CD14-positive monocyte (primary cell): ENCODE data around the gene DKKL1. TPM values are rescaled to one million over a fixed set of nuclear protein-coding genes. Genes with fewer than 3 reads are reported as not detected.
A peak's percentile ranks its signal among the peaks of the same experiment; 100 is the strongest.

Experiments
- DNase-seq, 3 donors: peaks; one replicate each; pipeline ENCODE4 v3.0.0-alpha.2; 2011 to 2022
- H2AFZ ChIP-seq: 2 replicates; pipeline ENCODE4 v1.6.0; 2012; ENCODE audit warnings: mild to moderate bottlenecking, low read depth, low read length, inconsistent platforms; ENCODE audit not compliant: insufficient read depth, poor library complexity, severe bottlenecking
- H3K27ac ChIP-seq, 2 donors: 1 replicate in 1 of 2; 2 replicates in 1 of 2; pipeline ENCODE4 v1.5.1; 2012 to 2013; ENCODE audit warnings: low read length in 2 of 2, control low read depth in 1 of 2, inconsistent platforms in 1 of 2, low read depth in 1 of 2, mild to moderate bottlenecking in 1 of 2
- H3K27me3 ChIP-seq, 2 donors: one replicate each; pipeline versions ENCODE4 v1.6.0 to v1.6.1; 2011 to 2013; ENCODE audit warnings: low read length in 2 of 2; ENCODE audit not compliant: control insufficient read depth in 2 of 2, insufficient read depth in 2 of 2
- H3K36me3 ChIP-seq, 2 donors: replicated peaks in 1 of 2; 1 replicate in 1 of 2; 2 replicates in 1 of 2; pipeline versions ENCODE4 v1.5.1 to v1.6.1; 2012 to 2013; ENCODE audit warnings: low read length in 2 of 2, control low read depth in 1 of 2, inconsistent platforms in 1 of 2, mild to moderate bottlenecking in 1 of 2; ENCODE audit not compliant: insufficient read depth in 2 of 2, control insufficient read depth in 1 of 2
- H3K4me1 ChIP-seq, 2 donors: 1 replicate in 1 of 2; 2 replicates in 1 of 2; pipeline versions ENCODE4 v1.5.1 to v1.6.1; 2012 to 2013; ENCODE audit warnings: low read length in 2 of 2, control low read depth in 1 of 2, inconsistent platforms in 1 of 2, mild to moderate bottlenecking in 1 of 2, moderate library complexity in 1 of 2; ENCODE audit not compliant: insufficient read depth in 2 of 2, control insufficient read depth in 1 of 2
- H3K4me2 ChIP-seq: replicated peaks from 2 replicates; pipeline ENCODE3; 2012; ENCODE audit warnings: low read length, moderate library complexity, mild to moderate bottlenecking; ENCODE audit not compliant: poor library complexity, severe bottlenecking; ENCODE audit errors: extremely low read depth
- H3K4me3 ChIP-seq, 3 experiments: fragments of 200-600 bp in 1 of 3; sonication (generic) in 1 of 3; replicated peaks in 1 of 3; 1 replicate in 2 of 3; 2 replicates in 1 of 3; pipeline ENCODE4 v1.5.1; 2011 to 2013; ENCODE audit warnings: low read length in 3 of 3, mild to moderate bottlenecking in 3 of 3, control low read depth in 2 of 3, low read depth in 2 of 3, inconsistent platforms in 1 of 3, moderate library complexity in 1 of 3
- H3K79me2 ChIP-seq: 2 replicates; pipeline ENCODE4 v1.6.0; 2012; ENCODE audit warnings: mild to moderate bottlenecking, control low read depth, inconsistent platforms, low read length, moderate library complexity; ENCODE audit not compliant: insufficient read depth
- H3K9ac ChIP-seq: 2 replicates; pipeline ENCODE4 v1.6.0; 2017; ENCODE audit warnings: low read length, mild to moderate bottlenecking; ENCODE audit not compliant: insufficient read depth, poor library complexity, severe bottlenecking
- H3K9me3 ChIP-seq, 2 donors: replicated peaks in 1 of 2; 1 replicate in 1 of 2; 2 replicates in 1 of 2; pipeline versions ENCODE4 v1.5.1 to v1.6.1; 2012 to 2013; ENCODE audit warnings: low read length in 2 of 2, control low read depth in 1 of 2; ENCODE audit not compliant: control insufficient read depth in 1 of 2, insufficient read depth in 1 of 2
- H4K20me1 ChIP-seq: 2 replicates; pipeline ENCODE4 v1.6.0; 2012; ENCODE audit warnings: mild to moderate bottlenecking, low read length, control low read depth, moderate library complexity; ENCODE audit not compliant: insufficient read depth
- H3K27ac Mint-ChIP-seq, 7 donors: one replicate each; pipeline ENCODE4 v1.8.0; 2020; ENCODE audit warnings: mild to moderate bottlenecking in 7 of 7, mixed read lengths in 7 of 7, moderate library complexity in 6 of 7, inconsistent platforms in 2 of 7
- H3K27me3 Mint-ChIP-seq, 3 donors: one replicate each; pipeline ENCODE4 v1.8.0; 2021 to 2022; ENCODE audit warnings: low read depth in 3 of 3, mild to moderate bottlenecking in 3 of 3, mixed read lengths in 3 of 3, moderate library complexity in 3 of 3, inconsistent platforms in 1 of 3
- H3K36me3 Mint-ChIP-seq, 2 donors: one replicate each; pipeline ENCODE4 v1.8.0; 2020; ENCODE audit warnings: mixed read lengths in 2 of 2, inconsistent platforms in 1 of 2, mild to moderate bottlenecking in 1 of 2
- H3K4me1 Mint-ChIP-seq: one replicate; pipeline ENCODE4 v1.8.0; 2020; ENCODE audit warnings: mild to moderate bottlenecking, mixed read lengths
- H3K4me3 Mint-ChIP-seq, 2 donors: one replicate each; pipeline ENCODE4 v1.8.0; 2020; ENCODE audit warnings: mild to moderate bottlenecking in 2 of 2, mixed read lengths in 2 of 2, moderate library complexity in 1 of 2
- H3K9me3 Mint-ChIP-seq, 7 donors: one replicate each; pipeline ENCODE4 v1.8.0; 2020 to 2022; ENCODE audit warnings: mixed read lengths in 7 of 7, mild to moderate bottlenecking in 6 of 7, moderate library complexity in 6 of 7, inconsistent platforms in 2 of 7
- CTCF ChIP-seq: fragments of 200-600 bp; IDR thresholded peaks from one replicate; pipeline ENCODE4 v1.8.0; 2022; ENCODE audit warnings: antibody characterized with exemption, mild to moderate bottlenecking
- WGBS: methylation state at CpG from one replicate; pipeline ENCODE4 v1.1.5; 2013; ENCODE audit warnings: missing lambda C conversion rate; ENCODE audit not compliant: insufficient coverage; 5-methylcytosine and 5-hydroxymethylcytosine counted together
- intact Hi-C, 2 donors: fragments of 100-400 bp; cut with micrococcal nuclease; formaldehyde crosslinking; loops; one replicate each; pipeline versions ENCODE4 v1.15.0 to v1.15.1; 2023
- polyA minus RNA-seq: library from RNA; depleted of rRNA, polyadenylated mRNA; stranded (reverse); fragments of >200 nt; gene quantifications from 2 replicates; pipeline ENCODE4 v1.2.3, GENCODE V29; 2012
- polyA plus RNA-seq, 3 donors: library from polyadenylated mRNA; depleted of rRNA in 1 of 3; unstranded in 2 of 3; stranded (reverse) in 1 of 3; fragments of 300-500 nt in 2 of 3; fragments of >200 nt in 1 of 3; fragmentation: Illumina TruSeq in 2 of 3; gene quantifications; 1 replicate in 2 of 3; 2 replicates in 1 of 3; pipeline ENCODE4 v1.2.3, GENCODE V29; 2012 to 2021
- total RNA-seq, 12 experiments: library from RNA in 1 of 12; stranded (reverse) in 1 of 12; fragments of 120-200 nt in 1 of 12; gene quantifications; one replicate each; pipeline ENCODE4 v1.2.4 and lab custom pipeline; 2013 to 2026; ENCODE audit warnings: mixed read lengths in 6 of 12, inconsistent platforms in 1 of 12

The DKKL1 gene
- not detected for total RNA-seq (2013)
- not detected for polyA plus RNA-seq
- polyA minus RNA-seq: not detected in 2 replicates
- 0 to 0.45 (median 0) reads per million in 11 experiments for total RNA-seq (lab: John Stamatoyannopoulos, UW)

DNA sequence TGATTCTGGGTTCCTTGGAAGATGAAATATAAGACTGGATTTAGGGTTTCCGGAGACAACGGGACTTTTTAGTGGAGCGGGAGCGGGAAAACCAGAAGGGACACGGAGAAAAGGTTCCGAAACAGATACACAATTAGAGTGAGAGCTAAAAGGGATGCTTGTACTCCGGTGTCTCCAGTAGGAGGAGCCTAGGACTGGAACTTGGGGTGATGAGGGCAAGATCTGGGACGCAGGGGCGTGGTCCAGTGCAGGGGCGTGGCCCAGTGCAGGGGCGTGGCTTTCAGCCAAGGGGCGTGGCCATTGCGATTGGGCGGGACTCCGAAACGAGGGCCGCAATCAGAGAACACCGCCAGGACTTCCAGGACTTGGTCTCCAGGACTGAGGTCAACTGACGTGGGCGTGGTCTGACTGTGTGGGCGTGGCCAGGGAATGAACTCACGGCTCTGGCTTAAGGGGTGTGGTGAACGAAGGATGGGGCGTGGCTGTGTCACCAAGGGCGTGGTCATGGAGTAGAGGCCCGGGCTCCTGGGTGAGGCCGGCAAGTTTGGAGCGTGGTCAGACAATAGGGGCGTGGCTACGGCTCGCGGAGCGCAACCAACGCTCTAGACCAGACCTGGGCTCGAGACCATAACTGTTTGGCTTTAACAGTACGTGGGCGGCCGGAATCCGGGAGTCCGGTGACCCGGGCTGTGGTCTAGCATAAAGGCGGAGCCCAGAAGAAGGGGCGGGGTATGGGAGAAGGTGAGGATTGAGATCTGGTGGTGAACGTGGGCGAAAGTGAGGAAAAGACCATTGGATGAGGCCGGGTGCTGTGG is at the start of gene DKKL1:
DKKL1 (plus strand) TSS at position 610 of the 815 bp plus-strand sequence; CDS start at position 732, 122 bp downstream.
- TF ChIP-seq CTCF: no peak
- Histone ChIP-seq H3K4me2 (peak within 1 kb of the TSS; percentile 61), H2AFZ (peak within 1 kb of the TSS; percentile 57), H3K27ac (no peak within 1 kb of the TSS), H3K4me1 (peaks cover 12 to 27% of the 10 kb centered on the region in 2 donors), H3K9me3 (peaks cover 8 to 10% of the 10 kb centered on the region in 2 donors), H3K4me3 (peak within 1 kb of the TSS in 2 of 3 experiments; percentile 14 to 57), H3K36me3 (no peaks in the 10 kb centered on the region), H4K20me1 (no peaks in the 10 kb centered on the region), H3K79me2 (no peaks in the 10 kb centered on the region), H3K27me3 (peaks cover 18 to 59% of the 10 kb centered on the region in 2 donors), H3K9ac (no peak within 1 kb of the TSS)
- peak; percentile 80 to 84 (median 81) for DNase-seq
- intact Hi-C loops: no loop called here
- H3K27ac Mint-ChIP-seq: peak within 1 kb of the TSS in 1 of 7 donors; percentile 35
- H3K27me3 Mint-ChIP-seq: peaks cover 16 to 24% (median 17%) of the 10 kb centered on the region in 3 donors
- WGBS: 1% methylated on average over 46 of the region's 46 CpGs
- peaks cover 2 to 15% (median 9%) of the 10 kb centered on the region in 7 donors for H3K9me3 Mint-ChIP-seq
- H3K36me3 Mint-ChIP-seq: no peaks in the 10 kb centered on the region
- peaks cover 6% of the 10 kb centered on the region for H3K4me1 Mint-ChIP-seq
- H3K4me3 Mint-ChIP-seq: no peak within 1 kb of the TSS

- no peak for TF ChIP-seq CTCF
- no peaks in the 10 kb centered on the region for H3K27me3 ChIP-seq
- no peak overlapping the region for H3K9ac ChIP-seq
- peaks cover 10 to 15% of the 10 kb centered on the region in 2 donors for H3K9me3 ChIP-seq
- no peak overlapping the region for H3K27ac ChIP-seq
- Mint-ChIP-seq H3K27ac (no peak overlapping the region), H3K4me3 (no peak overlapping the region), H3K4me1 (peaks cover 13% of the 10 kb centered on the region), H3K27me3 (peaks cover 0 to 1% (median 0%) of the 10 kb centered on the region in 3 donors), H3K9me3 (peaks cover 12 to 23% (median 16%) of the 10 kb centered on the region in 7 donors), H3K36me3 (peaks cover 8 to 12% of the 10 kb centered on the region in 2 donors)
- no peak overlapping the region for H3K4me3 ChIP-seq
- H3K79me2 ChIP-seq: no peaks in the 10 kb centered on the region
- H3K36me3 ChIP-seq: no peaks in the 10 kb centered on the region
- intact Hi-C loops: no loop called here
- DNase-seq: no peak
- no CpG with 5 or more reads among the region's 1 CpG for WGBS
- no peaks in the 10 kb centered on the region for H4K20me1 ChIP-seq
- H3K4me2 ChIP-seq: no peak overlapping the region
- no peak overlapping the region for H2AFZ ChIP-seq
- no peaks in the 10 kb centered on the region for H3K4me1 ChIP-seq
Measured at GRCh38 chr19:49315111-49315510, 48.6 kb upstream of the DKKL1 start.
